ENCODE data around the gene ZCCHC24. TPM values are rescaled to one million over a fixed set of nuclear protein-coding genes. Genes with fewer than 3 reads are reported as not detected.

The ZCCHC24 gene
- total and polyA plus RNA-seq, 2 donors (not counting 3 experiments of a cell fraction or from before 2014, with no cell fraction given): 5.2 to 8.4 TPM

DNA sequence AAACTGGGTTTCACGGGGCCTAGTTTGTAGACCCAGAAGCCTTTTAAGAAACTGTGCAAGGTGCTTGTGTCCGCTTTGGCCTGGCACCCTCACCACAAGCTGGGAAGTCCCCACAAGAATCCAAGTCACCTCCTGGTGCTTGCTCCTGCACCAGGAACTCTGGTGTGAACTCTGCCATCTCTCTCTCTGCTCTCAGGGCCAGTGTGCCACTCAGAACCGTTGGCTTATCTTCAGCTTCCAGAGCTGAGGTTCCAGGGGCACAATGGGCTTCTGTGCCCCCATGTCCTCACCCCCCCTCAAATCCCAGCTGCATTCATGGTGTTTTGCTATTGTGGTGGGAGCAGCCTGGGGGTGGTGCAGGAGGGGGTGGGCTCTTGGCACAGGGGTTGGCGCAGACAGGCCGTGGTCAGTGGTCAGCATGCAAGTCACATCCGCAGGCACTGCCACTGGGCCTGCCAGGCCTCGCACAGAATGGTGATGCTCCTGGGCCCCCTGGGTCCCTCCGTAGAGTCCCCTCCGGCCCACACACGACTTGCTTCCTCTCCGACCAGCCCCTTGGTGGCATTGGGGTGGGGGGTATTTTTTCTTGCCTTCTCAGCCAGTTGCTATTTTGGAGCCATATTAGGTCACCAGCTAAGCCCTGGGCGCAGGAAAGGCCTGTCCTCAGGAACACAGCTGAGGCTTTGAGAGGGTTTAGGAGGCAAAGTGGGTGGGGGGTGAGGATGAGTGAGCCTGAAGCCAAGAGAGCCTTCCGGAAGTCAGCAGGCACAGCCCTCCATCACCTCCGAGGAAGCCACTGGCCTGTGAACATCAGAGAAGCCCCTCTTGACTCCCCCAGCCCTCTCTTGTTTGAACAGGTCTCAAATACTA, 3.0 kb downstream of the ZCCHC24 start:
- CTCF ChIA-PET: interaction anchor here (0.6 to 3.3 kb wide), 3 partner anchors 42 to 487 kb away, joined by 3 to 11 read pairs (median 8); no protein-coding TSS in a partner anchor
- DNase-seq (ENCODE audit: low read depth, low spot score) (no peak), FAIRE-seq (no peak)
- no peak overlapping the region for H3K4me3 ChIP-seq (replicated peaks in 1 of 3; ENCODE audit: insufficient read depth in 1 of 3, low read depth in 1 of 3, low read length in 3 of 3)
- no peak overlapping the region for H3K27ac ChIP-seq (ENCODE audit: insufficient read depth, low read depth, low read length)
- H2AFZ ChIP-seq (ENCODE audit: low read depth, low read length): no peak overlapping the region
- dilution Hi-C loops (cut with MboI; ENCODE audit: extremely low pct_ligation_motif_present, low sequenced_read_pairs) (no loop called here), intact Hi-C loops (cut with micrococcal nuclease) (no loop called here)
- POLR2A ChIA-PET: no interaction called here
- H3K9me1 ChIP-seq (replicated peaks; ENCODE audit: control insufficient read depth, extremely low read depth, insufficient read depth, low read length): no peaks in the 10 kb centered on the region
- H3K9me3 ChIP-seq (replicated peaks; ENCODE audit: control insufficient read depth, insufficient read depth, low read length): no peaks in the 10 kb centered on the region
- no peak overlapping the region for H3K4me2 ChIP-seq (ENCODE audit: insufficient read depth, low read length)
- H3K27me3 ChIP-seq (ENCODE audit: control insufficient read depth in 2 of 2, insufficient read depth in 2 of 2, low read length in 2 of 2): no peaks in the 10 kb centered on the region
- no peaks in the 10 kb centered on the region for H4K20me1 ChIP-seq (replicated peaks; ENCODE audit: control insufficient read depth, extremely low read depth, insufficient read depth, low read length)
- H3K36me3 ChIP-seq (ENCODE audit: control insufficient read depth in 2 of 2, extremely low read depth in 1 of 2, insufficient read depth in 2 of 2, low read length in 2 of 2): no peaks in the 10 kb centered on the region
- H3K4me1 ChIP-seq (ENCODE audit: control insufficient read depth, extremely low read depth, insufficient read depth, low read length): peaks cover 19% of the 10 kb centered on the region
- H3K9ac ChIP-seq (replicated peaks; ENCODE audit: extremely low read depth, insufficient read depth, low read length): no peak overlapping the region
- TF ChIP-seq GATA2 (IDR thresholded peaks at IDR 0.05; ENCODE audit: insufficient read depth, insufficient read length, low read depth, low read length) (no peak), CTCF (IDR thresholded peaks at IDR 0.05; ENCODE audit: extremely low read depth in 1 of 2, insufficient read depth in 1 of 2, low read depth in 1 of 2, low read length in 2 of 2) (no peak), MYC (IDR thresholded peaks at IDR 0.05; ENCODE audit: low read depth, low read length) (no peak), EZH2 (IDR thresholded peaks at IDR 0.05; ENCODE audit: borderline replicate concordance, low read depth, low read length, severe bottlenecking) (no peak), FOS (IDR thresholded peaks at IDR 0.05; ENCODE audit: borderline replicate concordance, insufficient read depth, low read length) (no peak), POLR2A (IDR thresholded peaks at IDR 0.05; ENCODE audit: low read depth, low read length) (no peak), MAX (IDR thresholded peaks at IDR 0.05; ENCODE audit: insufficient read depth, insufficient read length) (no peak), JUN (IDR thresholded peaks at IDR 0.05; ENCODE audit: borderline replicate concordance, insufficient read depth, insufficient read length, low read depth) (no peak), POLR2AphosphoS5 (IDR thresholded peaks at IDR 0.05; ENCODE audit: insufficient read depth, low read depth, low read length) (no peak)
- H3K79me2 ChIP-seq (ENCODE audit: control insufficient read depth, insufficient read depth, low read length): no peaks in the 10 kb centered on the region
- no TSS peak for BruUV-seq (replicated peaks)

All from endothelial cell of umbilical vein (primary cell).